Activated naive CD8-positive, alpha-beta T cell (primary cell): ENCODE measurements around the gene NCAPD3.
A peak's percentile ranks its signal among the peaks of the same experiment; 100 is the strongest.
"Not testable (repeated sequence)": the region's sequence is repeated elsewhere in the genome, so short reads cannot be mapped to it uniquely, and the experiment has no call there.

Experiments used
- H3K27ac Mint-ChIP-seq: one replicate; pipeline ENCODE4 v1.8.0; 2021; ENCODE audit warnings: mixed read lengths
- H3K27me3 Mint-ChIP-seq: one replicate; pipeline ENCODE4 v1.8.0; 2021; ENCODE audit warnings: mixed read lengths
- H3K36me3 Mint-ChIP-seq: one replicate; pipeline ENCODE4 v1.8.0; 2021; ENCODE audit warnings: mixed read lengths
- H3K4me1 Mint-ChIP-seq: one replicate; pipeline ENCODE4 v1.8.0; 2021; ENCODE audit warnings: low read depth, mixed read lengths
- H3K4me3 Mint-ChIP-seq: one replicate; pipeline ENCODE4 v1.8.0; 2021; ENCODE audit warnings: mild to moderate bottlenecking, mixed read lengths
- H3K9me3 Mint-ChIP-seq: one replicate; pipeline ENCODE4 v1.8.0; 2021; ENCODE audit warnings: low read depth, mixed read lengths

The NCAPD3 gene

DNA sequence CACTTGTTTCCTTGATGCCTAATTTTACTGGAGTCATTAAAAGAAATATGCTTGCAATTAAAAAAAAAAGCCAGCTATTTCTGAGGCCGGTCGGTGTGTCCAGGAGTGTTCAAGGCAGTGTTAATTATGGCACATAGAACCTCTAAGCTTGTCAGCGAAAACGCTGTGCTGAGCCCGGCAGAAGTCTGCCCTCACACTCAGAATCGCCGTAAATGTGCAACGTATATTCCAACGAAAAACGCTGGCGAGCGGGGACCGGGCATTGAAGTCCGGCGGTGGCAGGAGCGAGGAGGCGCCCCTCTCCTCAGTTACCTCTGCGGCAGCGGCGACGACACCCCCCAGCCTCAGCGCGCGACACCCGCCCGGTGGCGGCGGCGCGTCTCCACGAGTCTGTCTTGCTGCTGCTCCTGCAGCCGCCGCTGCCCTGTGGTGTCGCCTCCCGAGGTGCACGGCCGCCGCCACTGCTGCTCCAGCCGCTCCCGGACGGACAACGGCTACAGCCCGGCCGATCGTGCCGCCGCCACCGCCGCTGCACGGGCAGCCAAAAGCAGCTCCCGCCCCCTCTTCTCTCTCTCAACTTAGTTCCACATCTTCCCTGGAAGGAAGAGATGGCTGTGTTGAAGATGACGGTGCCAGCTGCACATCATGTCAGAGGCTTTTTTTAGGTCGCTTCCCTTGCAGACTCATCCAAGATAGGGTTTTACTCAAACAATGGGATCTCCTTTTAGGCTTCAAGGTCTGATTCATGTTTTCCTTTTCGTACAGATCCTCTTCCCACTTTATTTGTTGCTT, 98.9 kb downstream of the NCAPD3 start:
- Mint-ChIP-seq H3K9me3 (no peaks in the 10 kb centered on the region), H3K4me3 (peak overlapping the region; percentile 59), H3K4me1 (peaks cover 16% of the 10 kb centered on the region), H3K36me3 (peaks cover 11% of the 10 kb centered on the region), H3K27ac (no peak overlapping the region), H3K27me3 (peaks cover 21% of the 10 kb centered on the region)

DNA sequence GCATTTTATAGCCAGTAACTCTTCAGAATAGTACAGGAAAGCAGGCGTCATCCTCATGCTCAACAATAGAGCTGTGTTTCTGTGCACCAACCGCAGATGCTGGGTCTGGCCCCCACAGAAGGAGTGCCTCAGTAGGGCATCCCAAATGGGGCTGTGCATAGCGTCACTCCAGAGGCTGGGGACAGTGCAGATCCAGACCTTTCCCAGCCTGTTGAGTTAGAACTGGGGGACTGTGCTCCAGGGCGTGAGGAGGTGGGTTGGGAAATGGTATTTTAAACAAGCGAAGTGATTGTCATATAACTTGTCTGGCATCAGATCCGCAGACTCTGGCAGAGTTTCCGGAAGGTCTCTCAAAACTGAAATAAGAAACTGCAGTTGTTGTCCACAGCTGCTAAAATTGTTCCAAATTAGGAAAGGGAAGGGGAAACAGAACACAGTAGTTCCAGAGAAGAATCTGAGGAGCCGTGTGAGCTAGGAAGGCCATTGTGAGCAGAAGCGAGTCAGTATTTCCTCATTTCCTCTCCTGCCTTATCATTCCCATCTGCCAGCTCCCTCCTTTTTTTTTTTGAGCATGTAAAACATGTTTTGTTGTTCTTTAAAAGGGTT, 102.7 kb downstream of the NCAPD3 start:
- H3K9me3 Mint-ChIP-seq: no peaks in the 10 kb centered on the region
- H3K27me3 Mint-ChIP-seq: peaks cover 21% of the 10 kb centered on the region
- no peak overlapping the region for H3K4me3 Mint-ChIP-seq
- H3K27ac Mint-ChIP-seq: no peak overlapping the region
- peaks cover 16% of the 10 kb centered on the region for H3K4me1 Mint-ChIP-seq
- peaks cover 14% of the 10 kb centered on the region for H3K36me3 Mint-ChIP-seq

DNA sequence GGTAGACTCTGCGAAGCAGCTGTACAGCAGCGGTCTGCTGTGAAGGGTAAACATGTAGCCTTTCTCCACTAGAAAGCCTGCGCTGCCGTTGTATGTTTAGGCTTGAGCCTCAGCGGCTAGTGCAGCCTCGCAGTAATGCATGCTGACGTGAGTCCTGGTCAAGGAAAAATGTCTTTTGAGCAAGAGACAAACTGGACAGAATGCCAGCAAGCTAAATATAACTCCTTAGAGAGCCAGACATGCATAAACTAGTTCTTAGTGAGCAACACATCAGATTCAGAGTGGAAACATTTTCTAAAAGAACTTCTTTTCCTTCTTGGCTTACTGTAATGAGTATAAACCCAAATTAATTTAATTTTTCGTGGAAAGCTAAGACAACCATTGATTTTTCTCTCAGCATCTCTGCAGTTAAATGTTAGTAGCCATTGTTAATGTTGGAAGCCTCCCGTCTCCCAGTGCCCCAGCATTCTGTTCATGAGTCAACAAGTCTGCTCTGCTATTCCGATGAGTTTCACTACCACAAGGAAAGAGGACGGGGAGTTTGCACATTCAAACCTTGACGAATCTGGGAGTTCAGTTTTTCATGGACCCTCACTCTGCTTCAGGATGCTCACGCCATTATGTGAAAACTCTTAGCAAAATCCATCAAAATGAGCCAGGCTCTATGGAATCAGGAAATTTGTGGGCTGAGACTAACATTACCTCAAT, 103.5 kb downstream of the NCAPD3 start:
- Mint-ChIP-seq H3K4me3 (no peak overlapping the region), H3K9me3 (no peaks in the 10 kb centered on the region), H3K4me1 (peaks cover 10% of the 10 kb centered on the region), H3K27ac (no peak overlapping the region), H3K27me3 (peaks cover 16% of the 10 kb centered on the region), H3K36me3 (peaks cover 14% of the 10 kb centered on the region)

DNA sequence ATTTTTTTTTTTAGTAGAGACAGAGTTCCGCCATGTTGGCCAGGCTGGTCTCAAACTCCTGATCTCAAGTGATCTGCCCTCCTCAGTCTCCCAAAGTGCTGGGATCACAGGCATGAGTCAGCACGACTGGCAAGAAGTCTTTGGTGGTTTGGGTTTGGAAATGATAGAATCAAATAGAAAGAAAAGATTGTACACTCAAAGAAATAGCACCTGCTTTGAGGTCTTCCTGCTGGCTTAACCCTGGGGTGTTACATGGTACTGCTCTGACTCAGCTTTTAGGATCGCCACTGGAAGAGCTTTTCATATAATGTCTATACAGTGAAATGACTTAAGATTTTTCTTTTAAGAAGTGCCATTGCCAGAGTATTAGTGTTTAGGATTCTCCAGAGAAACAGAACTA, 104.7 kb downstream of the NCAPD3 start:
- Mint-ChIP-seq H3K9me3 (no peaks in the 10 kb centered on the region), H3K4me1 (peaks cover under 1% of the 10 kb centered on the region), H3K27ac (no peak overlapping the region), H3K4me3 (no peak overlapping the region), H3K27me3 (peaks cover 11% of the 10 kb centered on the region), H3K36me3 (peaks cover 12% of the 10 kb centered on the region)

DNA sequence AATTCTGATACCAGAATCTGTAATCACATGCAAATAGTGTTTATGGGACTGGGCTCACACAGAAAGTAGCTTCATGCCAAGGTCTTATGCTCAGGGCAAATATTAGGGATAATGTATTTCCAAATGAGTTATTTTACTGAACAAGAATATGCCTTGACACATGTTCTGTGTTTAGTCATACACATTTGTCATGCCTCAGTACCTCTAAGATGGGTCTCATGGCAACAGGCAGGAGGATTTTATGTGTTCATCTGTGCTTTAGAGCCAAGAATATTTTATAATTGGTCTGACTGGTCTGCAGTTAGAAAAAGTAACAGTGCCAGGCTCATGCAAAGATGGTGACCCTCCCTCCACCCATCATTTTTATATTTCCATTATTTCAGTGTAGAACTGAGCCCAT, 105.8 kb downstream of the NCAPD3 start:
- no peaks in the 10 kb centered on the region for H3K4me1 Mint-ChIP-seq
- peaks cover 5% of the 10 kb centered on the region for H3K27me3 Mint-ChIP-seq
- peaks cover 9% of the 10 kb centered on the region for H3K36me3 Mint-ChIP-seq
- no peak overlapping the region for H3K27ac Mint-ChIP-seq
- no peak overlapping the region for H3K4me3 Mint-ChIP-seq
- H3K9me3 Mint-ChIP-seq: no peaks in the 10 kb centered on the region

DNA sequence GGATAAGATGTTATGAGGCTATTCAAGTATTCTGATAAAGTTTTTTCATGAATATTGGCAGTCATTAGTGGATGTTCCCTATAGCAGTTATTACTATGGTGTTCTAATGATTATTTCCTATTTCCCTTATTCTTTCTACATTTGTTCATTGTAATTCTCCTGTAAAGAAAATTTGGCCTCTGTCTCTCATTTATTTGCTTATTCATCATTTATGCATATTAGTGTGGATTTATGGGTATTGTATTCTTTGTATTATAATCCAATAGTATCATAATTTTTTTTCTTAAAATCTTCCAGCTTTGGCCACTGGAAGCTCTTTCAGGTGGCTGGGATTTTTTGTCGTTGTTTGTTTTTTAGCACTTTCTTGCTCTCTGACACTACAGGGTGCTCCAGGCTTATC, 107.6 kb downstream of the NCAPD3 start:
- Mint-ChIP-seq H3K9me3 (no peaks in the 10 kb centered on the region), H3K36me3 (peaks cover 6% of the 10 kb centered on the region), H3K4me1 (no peaks in the 10 kb centered on the region), H3K27me3 (no peaks in the 10 kb centered on the region), H3K4me3 (no peak overlapping the region), H3K27ac (no peak overlapping the region)

DNA sequence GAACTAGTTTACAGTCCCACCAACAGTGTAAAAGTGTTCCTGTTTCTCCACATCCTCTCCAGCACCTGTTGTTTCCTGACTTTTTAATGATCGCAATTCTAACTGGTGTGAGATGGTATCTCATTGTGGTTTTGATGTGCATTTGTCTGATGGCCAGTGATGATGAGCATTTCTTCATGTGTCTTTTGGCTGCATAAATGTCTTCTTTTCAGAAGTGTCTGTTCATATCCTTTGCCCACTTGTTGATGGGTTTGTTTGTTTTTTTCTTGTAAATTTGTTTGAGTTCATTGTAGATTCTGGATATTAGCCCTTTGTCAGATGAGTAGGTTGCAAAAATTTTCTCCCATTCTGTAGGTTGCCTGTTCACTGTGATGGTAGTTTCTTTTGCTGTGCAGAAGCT, 110.0 kb downstream of the NCAPD3 start:
- not testable (repeated sequence) for H3K9me3 Mint-ChIP-seq, H3K36me3 Mint-ChIP-seq

DNA sequence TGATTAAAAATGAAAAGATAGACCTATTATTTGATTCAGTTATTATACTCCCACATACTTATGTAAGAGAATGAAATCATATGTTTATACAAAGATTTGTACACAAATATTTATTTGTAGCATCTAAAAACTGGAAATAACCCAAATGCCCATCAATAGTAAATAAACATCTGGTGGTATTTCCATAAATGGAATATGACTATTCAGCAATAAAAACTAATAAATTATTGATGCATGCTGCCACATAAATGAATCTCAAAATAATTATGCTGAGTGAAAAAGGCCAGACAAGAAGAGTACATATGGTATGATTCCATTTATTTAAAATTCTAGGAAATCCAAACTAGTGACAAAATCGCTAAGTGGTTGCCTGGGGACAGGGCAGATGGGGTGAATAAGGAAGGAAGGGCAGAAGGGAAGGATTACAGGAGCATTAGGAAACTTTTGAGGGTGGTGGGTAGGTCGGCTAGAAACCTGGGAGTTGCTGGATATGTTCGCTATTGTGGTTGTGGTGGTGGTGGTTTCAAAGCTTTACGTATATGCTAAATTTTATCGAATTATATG, 113.4 kb downstream of the NCAPD3 start:
- Mint-ChIP-seq H3K4me1 (no peaks in the 10 kb centered on the region), H3K9me3 (no peaks in the 10 kb centered on the region), H3K4me3 (no peak overlapping the region), H3K27me3 (no peaks in the 10 kb centered on the region), H3K36me3 (peaks cover 8% of the 10 kb centered on the region), H3K27ac (no peak overlapping the region)

More for the DNA sequence above, 110.0 kb downstream of the NCAPD3 start:
- not testable (repeated sequence) for H3K4me1 Mint-ChIP-seq, H3K27ac Mint-ChIP-seq, H3K27me3 Mint-ChIP-seq, H3K4me3 Mint-ChIP-seq
